Measurements from ENCODE around the gene PRM2. TPM values are rescaled to one million over a fixed set of nuclear protein-coding genes. Genes with fewer than 3 reads are reported as not detected.

The PRM2 gene, protein sequence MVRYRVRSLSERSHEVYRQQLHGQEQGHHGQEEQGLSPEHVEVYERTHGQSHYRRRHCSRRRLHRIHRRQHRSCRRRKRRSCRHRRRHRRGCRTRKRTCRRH
- not detected for total RNA-seq

DNA sequence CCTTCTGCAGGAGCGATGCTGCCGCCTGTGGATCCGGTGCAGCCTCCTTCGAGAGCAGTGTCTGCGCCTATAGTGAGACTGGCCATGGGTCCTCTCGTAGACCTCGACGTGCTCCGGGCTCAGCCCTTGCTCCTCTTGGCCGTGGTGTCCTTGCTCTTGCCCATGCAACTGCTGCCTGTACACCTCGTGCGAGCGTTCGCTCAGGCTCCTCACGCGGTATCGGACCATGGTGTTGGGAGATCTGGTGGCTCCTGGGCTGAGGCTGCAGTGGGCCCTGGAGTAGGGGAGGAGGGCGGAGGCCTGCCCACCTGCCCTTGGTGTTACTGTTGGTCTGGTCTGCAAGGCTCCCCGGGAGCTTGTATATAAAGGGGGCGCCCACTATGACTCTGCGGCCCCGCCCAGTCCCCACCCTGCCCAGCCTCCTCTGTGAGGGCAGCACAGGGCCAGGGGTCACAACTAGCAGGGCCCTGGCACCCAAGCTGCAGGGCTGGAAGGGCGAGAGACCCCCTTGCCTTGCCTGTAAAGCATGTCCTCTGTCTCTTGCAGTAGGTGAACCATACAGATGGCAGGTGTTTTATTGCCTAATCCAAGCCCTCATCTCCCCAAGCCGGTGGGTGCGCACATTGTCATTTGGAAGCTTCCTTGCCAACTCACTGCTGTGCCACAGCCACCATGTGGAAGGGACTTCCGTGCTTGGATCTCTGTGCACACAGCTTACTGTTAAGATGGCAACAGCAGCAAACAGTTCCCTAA, at the start of gene PRM2:
TSS of gene PRM2 (minus strand) at position 338 of the 753 bp plus-strand sequence. CDS start at position 228, 110 bp downstream.
- Histone ChIP-seq H3K36me3 (no peaks in the 10 kb centered on the region), H3K4me1 (no peaks in the 10 kb centered on the region), H3K27ac (no peak within 1 kb of the TSS), H3K9me3 (no peaks in the 10 kb centered on the region), H3K4me3 (no peak within 1 kb of the TSS), H3K27me3 (no peaks in the 10 kb centered on the region)
- TF ChIP-seq, protein P1, sequence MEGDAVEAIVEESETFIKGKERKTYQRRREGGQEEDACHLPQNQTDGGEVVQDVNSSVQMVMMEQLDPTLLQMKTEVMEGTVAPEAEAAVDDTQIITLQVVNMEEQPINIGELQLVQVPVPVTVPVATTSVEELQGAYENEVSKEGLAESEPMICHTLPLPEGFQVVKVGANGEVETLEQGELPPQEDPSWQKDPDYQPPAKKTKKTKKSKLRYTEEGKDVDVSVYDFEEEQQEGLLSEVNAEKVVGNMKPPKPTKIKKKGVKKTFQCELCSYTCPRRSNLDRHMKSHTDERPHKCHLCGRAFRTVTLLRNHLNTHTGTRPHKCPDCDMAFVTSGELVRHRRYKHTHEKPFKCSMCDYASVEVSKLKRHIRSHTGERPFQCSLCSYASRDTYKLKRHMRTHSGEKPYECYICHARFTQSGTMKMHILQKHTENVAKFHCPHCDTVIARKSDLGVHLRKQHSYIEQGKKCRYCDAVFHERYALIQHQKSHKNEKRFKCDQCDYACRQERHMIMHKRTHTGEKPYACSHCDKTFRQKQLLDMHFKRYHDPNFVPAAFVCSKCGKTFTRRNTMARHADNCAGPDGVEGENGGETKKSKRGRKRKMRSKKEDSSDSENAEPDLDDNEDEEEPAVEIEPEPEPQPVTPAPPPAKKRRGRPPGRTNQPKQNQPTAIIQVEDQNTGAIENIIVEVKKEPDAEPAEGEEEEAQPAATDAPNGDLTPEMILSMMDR (IDR thresholded peaks at IDR 0.05) = no peak
- DNase-seq (ENCODE audit: low spot score in 2 of 2) = no peak
- intact Hi-C loops (cut with DNase I) = no loop called here

DNA sequence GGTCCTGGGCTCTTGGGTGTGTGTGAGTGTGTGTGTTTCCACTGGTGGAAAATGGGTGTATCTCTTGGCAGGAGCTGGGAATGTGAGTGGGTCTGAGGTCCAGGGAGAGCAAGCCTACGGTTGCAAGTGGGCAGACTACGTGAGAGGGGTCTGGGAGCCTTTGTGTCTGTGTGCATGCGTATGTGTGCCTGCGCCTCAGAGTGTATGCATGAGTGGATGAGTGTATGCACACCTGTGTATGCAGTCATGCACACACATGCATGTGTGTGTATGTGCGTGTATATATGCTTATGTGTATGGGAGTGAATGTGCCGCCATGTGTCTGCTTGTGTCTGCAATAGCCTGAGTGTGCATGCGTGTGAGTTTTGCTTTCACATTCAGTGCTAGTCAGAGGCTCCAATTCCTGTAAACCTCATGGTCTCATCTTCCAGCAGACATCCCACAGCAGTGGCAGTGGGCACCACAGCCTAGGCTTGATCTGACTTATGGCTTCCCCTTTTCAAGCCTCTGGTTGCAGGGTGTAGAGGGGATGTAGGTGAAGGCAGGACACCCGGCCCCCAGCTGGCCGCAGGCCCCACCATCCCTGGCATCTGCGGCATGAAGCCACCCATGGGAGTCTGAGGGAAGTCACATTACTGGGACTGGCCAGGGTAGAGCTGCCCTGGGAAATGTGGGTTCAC, 49.3 kb upstream of the PRM2 start:
- no peaks in the 10 kb centered on the region for H3K36me3 ChIP-seq
- intact Hi-C loops (cut with DNase I) = no loop called here
- H3K4me1 ChIP-seq = peaks cover 2 to 10% of the 10 kb centered on the region in 2 donors
- no peak overlapping the region for H3K27ac ChIP-seq
- H3K27me3 ChIP-seq = no peaks in the 10 kb centered on the region
- no peak for DNase-seq (ENCODE audit: low spot score in 2 of 2)
- no peak overlapping the region for H3K4me3 ChIP-seq
- no peaks in the 10 kb centered on the region for H3K9me3 ChIP-seq
- TF ChIP-seq, protein P1 (IDR thresholded peaks at IDR 0.05) = no peak

DNA sequence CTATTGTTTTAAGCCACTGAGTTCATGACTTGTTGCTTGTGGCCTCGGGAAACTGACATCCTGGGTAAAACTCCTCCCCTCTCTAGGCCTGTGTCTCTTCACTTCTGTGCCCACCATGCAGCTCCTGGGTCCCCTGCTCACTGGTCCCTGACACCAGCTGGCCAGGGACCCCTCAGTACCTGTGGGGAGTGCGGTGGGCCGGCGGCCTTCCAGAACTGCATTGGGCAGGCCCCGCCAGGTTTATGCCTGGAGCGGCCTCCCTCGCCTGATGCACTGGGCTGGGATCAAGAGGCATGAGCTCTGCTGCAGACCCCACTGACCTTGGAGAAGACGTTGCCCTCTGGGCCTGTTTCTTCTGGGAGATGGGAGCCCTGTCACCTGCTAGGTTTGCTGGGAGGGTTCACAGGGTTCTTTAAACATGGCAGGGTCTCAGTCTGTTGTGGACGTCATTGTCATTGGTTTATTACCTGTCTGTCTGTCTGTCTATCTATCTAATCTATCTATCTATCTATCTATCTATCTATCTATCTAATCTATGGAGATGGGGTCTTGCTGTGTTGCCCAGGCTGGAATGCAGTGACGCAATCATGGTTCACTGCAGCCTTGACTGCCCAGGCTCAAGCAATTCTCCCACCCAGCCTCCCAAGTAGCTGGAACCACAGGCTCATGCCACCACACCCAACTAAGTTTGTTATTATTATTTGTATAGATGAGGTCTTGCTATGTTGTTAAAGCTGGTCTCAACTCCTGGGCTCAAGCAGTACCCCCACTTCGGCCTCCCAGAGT, 47.5 kb upstream of the PRM2 start:
- H3K4me1 ChIP-seq = peaks cover 0 to 4% of the 10 kb centered on the region in 2 donors
- no peaks in the 10 kb centered on the region for H3K36me3 ChIP-seq
- no peak overlapping the region for H3K27ac ChIP-seq
- H3K9me3 ChIP-seq = no peaks in the 10 kb centered on the region
- H3K27me3 ChIP-seq = no peaks in the 10 kb centered on the region
- TF ChIP-seq, protein P1 (IDR thresholded peaks at IDR 0.05) = no peak
- H3K4me3 ChIP-seq = no peak overlapping the region
- intact Hi-C loops (cut with DNase I) = no loop called here
- DNase-seq (ENCODE audit: low spot score in 2 of 2) = no peak

DNA sequence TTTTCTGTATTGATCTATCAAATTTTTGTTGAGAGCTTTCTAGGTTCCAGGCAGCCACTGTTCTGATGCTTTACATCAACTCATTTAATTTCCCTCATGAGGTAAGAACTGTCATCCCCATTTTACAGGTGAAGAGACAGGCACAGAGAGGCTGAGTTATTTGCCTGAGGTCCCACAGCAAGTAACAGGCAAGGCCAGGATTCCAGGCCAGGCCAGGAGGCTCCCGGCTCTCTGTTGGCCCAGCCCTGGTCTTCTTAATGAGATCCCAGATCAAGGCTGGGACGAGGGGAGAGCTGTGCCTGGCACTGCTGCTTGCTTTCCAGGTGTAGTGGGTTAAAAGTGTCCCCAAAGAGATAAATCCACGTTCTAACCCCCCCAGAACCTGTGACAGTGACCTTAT, 46.5 kb upstream of the PRM2 start:
- Histone ChIP-seq H3K36me3 (no peaks in the 10 kb centered on the region), H3K4me3 (no peak overlapping the region), H3K4me1 (no peaks in the 10 kb centered on the region), H3K27me3 (no peaks in the 10 kb centered on the region), H3K9me3 (no peaks in the 10 kb centered on the region), H3K27ac (no peak overlapping the region)
- DNase-seq (ENCODE audit: low spot score in 2 of 2) = no peak
- intact Hi-C loops (cut with DNase I) = no loop called here
- TF ChIP-seq, protein P1 (IDR thresholded peaks at IDR 0.05) = no peak

DNA sequence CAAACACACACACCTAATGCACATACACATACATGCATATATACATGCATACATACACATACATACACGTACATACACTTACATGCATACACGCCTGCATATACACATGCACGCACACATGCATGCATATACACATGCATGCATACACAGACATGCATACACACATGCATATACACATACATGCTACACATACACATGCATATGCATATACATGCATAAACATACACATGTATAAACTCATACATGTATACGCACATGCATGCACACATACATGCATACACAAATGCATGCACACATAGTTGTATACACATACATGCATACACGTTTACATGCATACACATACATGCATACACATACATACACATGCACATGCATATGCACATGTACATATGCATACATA, 45.4 kb upstream of the PRM2 start:
- H3K27ac ChIP-seq = no peak overlapping the region
- TF ChIP-seq, protein P1 (IDR thresholded peaks at IDR 0.05) = no peak
- no peaks in the 10 kb centered on the region for H3K36me3 ChIP-seq
- no peak for DNase-seq (ENCODE audit: low spot score in 2 of 2)
- H3K27me3 ChIP-seq = no peaks in the 10 kb centered on the region
- intact Hi-C loops (cut with DNase I) = no loop called here
- H3K4me3 ChIP-seq = no peak overlapping the region
- no peaks in the 10 kb centered on the region for H3K9me3 ChIP-seq
- H3K4me1 ChIP-seq = no peaks in the 10 kb centered on the region

All from ascending aorta (tissue), 2 donors.